ENCODE results near the gene GPANK1.
A peak's percentile ranks its signal among the peaks of the same experiment; 100 is the strongest.

The GPANK1 gene

GRCh38 chr6:31614684-31615578 lies 49.9 kb downstream of the GPANK1 start, which contains the start of gene AIF1:
Gene AIF1, plus strand, starts transcription at chr6:31615234. Its CDS starts 96 bp downstream, at chr6:31615330.
- Histone ChIP-seq H3K27ac (ENCODE audit: extremely low read depth, low read depth, low read length) (no peak within 1 kb of the TSS), H3K36me3 (ENCODE audit: control insufficient read depth in 2 of 2, insufficient read depth in 1 of 2, low read length in 2 of 2) (no peaks in the 10 kb centered on the region), H3K9me3 (ENCODE audit: control insufficient read depth, insufficient read depth, low read depth, low read length) (no peaks in the 10 kb centered on the region), H3K4me3 (ENCODE audit: low read depth, low read length) (no peak within 1 kb of the TSS), H3K4me1 (ENCODE audit: control insufficient read depth, insufficient read depth, low read length) (peaks cover 3% of the 10 kb centered on the region; the same call in 1 of the 2 replicates)
- ChIA-PET POLR2A (no interaction called here), CTCF (interaction anchor here (0.9 to 3.7 kb wide), 3 partner anchors 16 to 1192 kb away, joined by 3 to 22 read pairs (median 5); no protein-coding TSS in a partner anchor)
- TF ChIP-seq SALL2 (tag by site-specific recombination; IDR thresholded peaks at IDR 0.05; ENCODE audit: borderline replicate concordance): no peak
- no peak for TF ChIP-seq ZNF121 (tag by site-specific recombination; IDR thresholded peaks at IDR 0.05)
- TF ChIP-seq ZNF394 (tag by site-specific recombination; IDR thresholded peaks at IDR 0.05; ENCODE audit: borderline replicate concordance): no peak
- TF ChIP-seq ZNF768 (tag by site-specific recombination; IDR thresholded peaks at IDR 0.05): no peak
- TF ChIP-seq BCL11B (tag by site-specific recombination; IDR thresholded peaks at IDR 0.05; ENCODE audit: low read depth): no peak
- no peak for TF ChIP-seq ZFP37 (tag by site-specific recombination; IDR thresholded peaks at IDR 0.05)
- no peak for TF ChIP-seq ZNF692 (tag by site-specific recombination; IDR thresholded peaks at IDR 0.05)
- TF ChIP-seq ZNF350 (tag by site-specific recombination; IDR thresholded peaks at IDR 0.05): no peak
- no peak for TF ChIP-seq INSM2 (tag by site-specific recombination; IDR thresholded peaks at IDR 0.05)

GRCh38 chr6:31614075-31614619 lies 50.6 kb downstream of the GPANK1 start:
- no peak overlapping the region for H3K4me3 ChIP-seq (ENCODE audit: low read depth, low read length)
- ChIA-PET POLR2A (interaction anchor here (0.7 to 1.3 kb wide), 2 partner anchors 10 to 16 kb away, joined by 3 to 4 read pairs; no protein-coding TSS in a partner anchor), CTCF (interaction anchor here (0.7 to 3.7 kb wide), 6 partner anchors 15 to 1192 kb away, joined by 3 to 22 read pairs (median 4); no protein-coding TSS in a partner anchor)
- no peaks in the 10 kb centered on the region for H3K36me3 ChIP-seq (ENCODE audit: control insufficient read depth in 2 of 2, insufficient read depth in 1 of 2, low read length in 2 of 2)
- no peaks in the 10 kb centered on the region for H3K9me3 ChIP-seq (ENCODE audit: control insufficient read depth, insufficient read depth, low read depth, low read length)
- H3K27ac ChIP-seq (ENCODE audit: extremely low read depth, low read depth, low read length): no peak overlapping the region
- peaks cover 7% of the 10 kb centered on the region; the same call in 1 of the 2 replicates for H3K4me1 ChIP-seq (ENCODE audit: control insufficient read depth, insufficient read depth, low read length)
- TF ChIP-seq ZNF341 (tag by site-specific recombination; IDR thresholded peaks at IDR 0.05; ENCODE audit: low read depth) (peak; percentile 44; the same call in 1 of the 2 replicates), MYNN (tag by site-specific recombination; IDR thresholded peaks at IDR 0.05; ENCODE audit: borderline replicate concordance) (no peak), ZNF335 (tag by site-specific recombination; conservative IDR thresholded peaks at IDR 0.05) (peak; percentile 74), ZNF558 (tag by site-specific recombination; IDR thresholded peaks at IDR 0.05) (no peak)

Measured in HEK293 (cell line).